Mesendoderm (in vitro differentiated cells): Measurements from ENCODE around the gene SQSTM1.
A peak's percentile ranks its signal among the peaks of the same experiment; 100 is the strongest.

ENCODE experiments used
- DNase-seq: peaks from one replicate; pipeline ENCODE4 v3.0.0; 2013
- H2AK5ac ChIP-seq: 2 replicates; pipeline ENCODE4 v1.6.1; 2013; ENCODE audit warnings: low read length, inconsistent platforms
- H2BK120ac ChIP-seq: 2 replicates; pipeline ENCODE4 v1.6.1; 2013; ENCODE audit warnings: low read depth, mild to moderate bottlenecking, low read length, moderate library complexity, mixed read lengths
- H2BK15ac ChIP-seq: replicated peaks from 2 replicates; pipeline ENCODE4 v1.6.1; 2013; ENCODE audit warnings: low read depth, mild to moderate bottlenecking, moderate library complexity
- H2BK5ac ChIP-seq: 2 replicates; pipeline ENCODE4 v1.6.1; 2013; ENCODE audit warnings: low read length, inconsistent platforms
- H3K18ac ChIP-seq: 2 replicates; pipeline ENCODE4 v1.6.1; 2013; ENCODE audit warnings: mild to moderate bottlenecking, low read length, mixed read lengths
- H3K23ac ChIP-seq: one replicate; pipeline ENCODE4 v1.6.1; 2013; ENCODE audit warnings: low read length
- H3K27ac ChIP-seq: 2 replicates; pipeline ENCODE4 v1.5.1; 2013; ENCODE audit warnings: low read depth, mild to moderate bottlenecking, inconsistent platforms, low read length, moderate library complexity
- H3K27me3 ChIP-seq: 2 replicates; pipeline ENCODE4 v1.6.1; 2013; ENCODE audit warnings: low read length, control low read depth, mild to moderate bottlenecking, inconsistent platforms; ENCODE audit not compliant: insufficient read depth, poor library complexity
- H3K36me3 ChIP-seq: 2 replicates; pipeline ENCODE4 v1.6.1; 2013; ENCODE audit warnings: low read length, inconsistent platforms; ENCODE audit not compliant: control insufficient read depth, insufficient read depth
- H3K4ac ChIP-seq: one replicate; pipeline ENCODE4 v1.6.1; 2013; ENCODE audit warnings: low read depth, mild to moderate bottlenecking, low read length, moderate library complexity
- H3K4me1 ChIP-seq: 2 replicates; pipeline ENCODE4 v1.6.1; 2013; ENCODE audit warnings: low read depth, low read length, inconsistent platforms; ENCODE audit not compliant: control insufficient read depth
- H3K4me2 ChIP-seq: 2 replicates; pipeline ENCODE4 v1.6.1; 2013; ENCODE audit warnings: low read length
- H3K4me3 ChIP-seq: 2 replicates; pipeline ENCODE4 v1.5.1; 2013; ENCODE audit warnings: mild to moderate bottlenecking, low read length
- H3K56ac ChIP-seq: one replicate; pipeline ENCODE4 v1.6.1; 2013; ENCODE audit warnings: low read length
- H3K79me1 ChIP-seq: 2 replicates; pipeline ENCODE4 v1.6.1; 2013; ENCODE audit warnings: low read length, inconsistent platforms
- H3K79me2 ChIP-seq: 2 replicates; pipeline ENCODE4 v1.6.1; 2013; ENCODE audit warnings: mild to moderate bottlenecking, low read length; ENCODE audit not compliant: control insufficient read depth, insufficient read depth
- H3K9ac ChIP-seq: 2 replicates; pipeline ENCODE4 v1.6.1; 2013; ENCODE audit warnings: low read length, inconsistent platforms
- H4K5ac ChIP-seq: one replicate; pipeline ENCODE4 v1.6.1; 2013; ENCODE audit warnings: low read length
- H4K8ac ChIP-seq: one replicate; pipeline ENCODE4 v1.6.1; 2013; ENCODE audit warnings: low read depth, mild to moderate bottlenecking, control low read depth, low read length, moderate library complexity
- WGBS: extraction: QIAGEN DNeasy Blood & Tissue Kit; methylation state at CpG from one replicate; pipeline ENCODE4 v1.1.7; 2013; ENCODE audit warnings: low lambda C conversion rate, missing lambda C conversion rate; ENCODE audit not compliant: insufficient coverage; ENCODE audit errors: extremely low coverage; 5-methylcytosine and 5-hydroxymethylcytosine counted together

SQSTM1 gene

GRCh38 chr5:179867476-179867875 is 46.8 kb downstream of the SQSTM1 start:
- Histone ChIP-seq H3K79me1 (no peaks in the 10 kb centered on the region), H3K4me3 (no peak overlapping the region), H3K79me2 (no peaks in the 10 kb centered on the region), H2AK5ac (no peak overlapping the region), H3K18ac (no peak overlapping the region), H3K56ac (no peak overlapping the region), H3K4me2 (no peak overlapping the region), H2BK120ac (no peak overlapping the region), H3K27ac (peak overlapping the region; percentile 12), H3K23ac (no peak overlapping the region), H3K36me3 (peaks cover 5% of the 10 kb centered on the region), H3K4me1 (no peaks in the 10 kb centered on the region), H4K8ac (no peak overlapping the region), H4K5ac (no peak overlapping the region), H2BK15ac (no peak overlapping the region), H3K9ac (no peak overlapping the region), H2BK5ac (no peak overlapping the region), H3K27me3 (no peaks in the 10 kb centered on the region), H3K4ac (no peak overlapping the region)
- no peak for DNase-seq
- no CpG with 5 or more reads among the region's 11 CpGs for WGBS

- no peaks in the 10 kb centered on the region for H3K27me3 ChIP-seq
- H3K18ac ChIP-seq: no peak overlapping the region
- DNase-seq: no peak
- H2BK120ac ChIP-seq: no peak overlapping the region
- no peak overlapping the region for H2BK15ac ChIP-seq
- no peak overlapping the region for H3K9ac ChIP-seq
- H3K4me3 ChIP-seq: no peak overlapping the region
- no peak overlapping the region for H4K8ac ChIP-seq
- no peak overlapping the region for H3K56ac ChIP-seq
- no peak overlapping the region for H3K4ac ChIP-seq
- no CpG with 5 or more reads among the region's 14 CpGs for WGBS
- H3K79me1 ChIP-seq: no peaks in the 10 kb centered on the region
- no peak overlapping the region for H2BK5ac ChIP-seq
- H4K5ac ChIP-seq: no peak overlapping the region
- no peak overlapping the region for H3K4me2 ChIP-seq
- H3K36me3 ChIP-seq: peaks cover 2% of the 10 kb centered on the region
- H3K27ac ChIP-seq: no peak overlapping the region
- no peaks in the 10 kb centered on the region for H3K4me1 ChIP-seq
- H2AK5ac ChIP-seq: no peak overlapping the region
- no peak overlapping the region for H3K23ac ChIP-seq
- H3K79me2 ChIP-seq: no peaks in the 10 kb centered on the region
Measured at GRCh38 chr5:179868541-179868940, 47.8 kb downstream of the SQSTM1 start.

- H2BK5ac ChIP-seq: no peak overlapping the region
- no peak overlapping the region for H2AK5ac ChIP-seq
- no peak overlapping the region for H3K18ac ChIP-seq
- no peak overlapping the region for H2BK120ac ChIP-seq
- no peak overlapping the region for H3K4me2 ChIP-seq
- H4K5ac ChIP-seq: no peak overlapping the region
- no peak overlapping the region for H3K4me3 ChIP-seq
- no peak overlapping the region for H3K9ac ChIP-seq
- no peaks in the 10 kb centered on the region for H3K79me1 ChIP-seq
- H3K56ac ChIP-seq: no peak overlapping the region
- no peak overlapping the region for H2BK15ac ChIP-seq
- H3K27ac ChIP-seq: no peak overlapping the region
- DNase-seq: no peak
- no peaks in the 10 kb centered on the region for H3K27me3 ChIP-seq
- no peak overlapping the region for H3K23ac ChIP-seq
- H3K4ac ChIP-seq: no peak overlapping the region
- no peaks in the 10 kb centered on the region for H3K79me2 ChIP-seq
- H4K8ac ChIP-seq: no peak overlapping the region
- peaks cover 2% of the 10 kb centered on the region for H3K36me3 ChIP-seq
- no CpG with 5 or more reads among the region's 5 CpGs for WGBS
- H3K4me1 ChIP-seq: no peaks in the 10 kb centered on the region
Measured at GRCh38 chr5:179869101-179869500, 48.4 kb downstream of the SQSTM1 start.

GRCh38 chr5:179869641-179870402 is 49.1 kb downstream of the SQSTM1 start:
- H2BK120ac ChIP-seq: no peak overlapping the region
- no peaks in the 10 kb centered on the region for H3K79me2 ChIP-seq
- no peak overlapping the region for H4K8ac ChIP-seq
- WGBS: no CpG with 5 or more reads among the region's 16 CpGs
- no peaks in the 10 kb centered on the region for H3K4me1 ChIP-seq
- no peak overlapping the region for H3K56ac ChIP-seq
- H4K5ac ChIP-seq: no peak overlapping the region
- peak; percentile 34 for DNase-seq
- H3K36me3 ChIP-seq: peaks cover 2% of the 10 kb centered on the region
- H3K4me2 ChIP-seq: no peak overlapping the region
- no peaks in the 10 kb centered on the region for H3K79me1 ChIP-seq
- H3K27me3 ChIP-seq: no peaks in the 10 kb centered on the region
- no peak overlapping the region for H2AK5ac ChIP-seq
- no peak overlapping the region for H3K4ac ChIP-seq
- no peak overlapping the region for H3K23ac ChIP-seq
- H3K18ac ChIP-seq: no peak overlapping the region
- H2BK5ac ChIP-seq: no peak overlapping the region
- H2BK15ac ChIP-seq: no peak overlapping the region
- no peak overlapping the region for H3K9ac ChIP-seq
- H3K4me3 ChIP-seq: no peak overlapping the region
- no peak overlapping the region for H3K27ac ChIP-seq

GRCh38 chr5:179870403-179870903 is 49.7 kb downstream of the SQSTM1 start:
- Histone ChIP-seq H2BK120ac (no peak overlapping the region), H3K4me1 (no peaks in the 10 kb centered on the region), H3K4me3 (no peak overlapping the region), H4K8ac (no peak overlapping the region), H2BK5ac (no peak overlapping the region), H3K9ac (no peak overlapping the region), H3K79me1 (no peaks in the 10 kb centered on the region), H3K4ac (no peak overlapping the region), H4K5ac (no peak overlapping the region), H2BK15ac (no peak overlapping the region), H3K79me2 (no peaks in the 10 kb centered on the region), H3K27me3 (no peaks in the 10 kb centered on the region), H3K23ac (no peak overlapping the region), H2AK5ac (no peak overlapping the region), H3K27ac (no peak overlapping the region), H3K18ac (no peak overlapping the region), H3K36me3 (no peaks in the 10 kb centered on the region), H3K56ac (no peak overlapping the region), H3K4me2 (no peak overlapping the region)
- peak; percentile 80 for DNase-seq
- no CpG with 5 or more reads among the region's 17 CpGs for WGBS

- no peak overlapping the region for H3K4ac ChIP-seq
- H4K8ac ChIP-seq: no peak overlapping the region
- no peak overlapping the region for H3K4me2 ChIP-seq
- H2BK5ac ChIP-seq: no peak overlapping the region
- no peak overlapping the region for H4K5ac ChIP-seq
- H2AK5ac ChIP-seq: no peak overlapping the region
- no peaks in the 10 kb centered on the region for H3K79me1 ChIP-seq
- no peak overlapping the region for H3K56ac ChIP-seq
- no peaks in the 10 kb centered on the region for H3K79me2 ChIP-seq
- no peak overlapping the region for H3K23ac ChIP-seq
- WGBS: no CpG with 5 or more reads among the region's 3 CpGs
- H3K9ac ChIP-seq: no peak overlapping the region
- no peak overlapping the region for H2BK15ac ChIP-seq
- no peak overlapping the region for H3K18ac ChIP-seq
- H2BK120ac ChIP-seq: no peak overlapping the region
- H3K36me3 ChIP-seq: no peaks in the 10 kb centered on the region
- no peak overlapping the region for H3K4me3 ChIP-seq
- H3K27me3 ChIP-seq: no peaks in the 10 kb centered on the region
- H3K27ac ChIP-seq: no peak overlapping the region
- no peak for DNase-seq
- H3K4me1 ChIP-seq: no peaks in the 10 kb centered on the region
Measured at GRCh38 chr5:179870952-179871351, 50.2 kb downstream of the SQSTM1 start.
